A549 (cell line): ENCODE measurements around the gene JAZF1. TPM values are rescaled to one million over a fixed set of nuclear protein-coding genes. Genes with fewer than 3 reads are reported as not detected.

Experiments used
- ATAC-seq, 2 experiments: fragments of 200-7000 bp in 1 of 2; fragments of >200 bp in 1 of 2; cut with Nextera tagmentation in 1 of 2; cut with Tn5 transposase in 1 of 2; 3 replicates each; pipeline versions ENCODE4 v1.8.0 to v1.9.1; 2018 to 2020; ENCODE audit warnings: mild to moderate bottlenecking in 1 of 2, moderate library complexity in 1 of 2
- CTCF ChIA-PET: fragments of 300-600 bp; sonication (Branson Sonifier 250); formaldehyde crosslinking; extraction: SDS; loops from one replicate; lab custom pipeline; 2021; ENCODE audit warnings: antibody characterized with exemption, inconsistent platforms; lab: Yijun Ruan, JAX
- POLR2A ChIA-PET: fragments of 350-600 bp; formaldehyde crosslinking; extraction: SDS; loops from one replicate; lab custom pipeline; 2021; ENCODE audit warnings: antibody characterized with exemption, inconsistent platforms; lab: Yijun Ruan, JAX
- DNase-seq, 2 experiments: peaks; one replicate each; pipeline versions ENCODE4 v3.0.0 to v3.0.0-alpha.2; 2011 to 2016; ENCODE audit warnings: low read depth in 1 of 2, low spot score in 1 of 2
- FAIRE-seq: peaks from 2 replicates; lab custom pipeline; 2011; peaks lifted over from hg19 to GRCh38; lab: Jason Lieb, UNC
- H3K27ac ChIP-seq, 2 experiments: fragments of >200 bp; sonication (Bioruptor Twin); formaldehyde crosslinking; 3 replicates each; pipeline ENCODE4 v1.5.1; 2016 to 2017
- H3K4me1 ChIP-seq: fragments of >200 bp; sonication (Bioruptor Twin); formaldehyde crosslinking; 3 replicates; pipeline ENCODE4 v1.6.1; 2016
- H3K4me2 ChIP-seq: fragments of >200 bp; sonication (Bioruptor Twin); formaldehyde crosslinking; 3 replicates; pipeline ENCODE4 v1.6.1; 2016
- H3K4me3 ChIP-seq: fragments of >200 bp; sonication (Bioruptor Twin); formaldehyde crosslinking; 3 replicates; pipeline ENCODE4 v1.5.1; 2016
- H3K9me3 ChIP-seq: fragments of >200 bp; sonication (Bioruptor Twin); formaldehyde crosslinking; 3 replicates; pipeline ENCODE4 v1.6.1; 2016
- CHD2 ChIP-seq: fragments of 150-350 bp; IDR thresholded peaks from 2 replicates; pipeline ENCODE4 v1.6.1; 2014; ENCODE audit warnings: low read length; ENCODE audit not compliant: partially characterized antibody
- CHD4 ChIP-seq: fragments of 200-600 bp; sonication (generic); IDR thresholded peaks from 2 replicates; pipeline ENCODE4 v1.6.1; 2016; ENCODE audit warnings: antibody characterized with exemption, mild to moderate bottlenecking, borderline replicate concordance
- EHF ChIP-seq: fragments of 250-450 bp; sonication (Bioruptor Pico); IDR thresholded peaks from 2 replicates; pipeline ENCODE4 v1.5.0; 2020; ENCODE audit warnings: mild to moderate bottlenecking
- EHMT2 ChIP-seq: fragments of 200-600 bp; sonication (generic); IDR thresholded peaks from 2 replicates; pipeline ENCODE4 v1.6.1; 2016; ENCODE audit warnings: antibody characterized with exemption, low read depth, mild to moderate bottlenecking, moderate library complexity
- FOSB ChIP-seq: fragments of 250-450 bp; sonication (Bioruptor Pico); IDR thresholded peaks from 2 replicates; pipeline ENCODE4 v1.5.0; 2020; ENCODE audit warnings: mild to moderate bottlenecking, moderate library complexity
- FOSL2 ChIP-seq, 2 experiments: fragments of 450-650 bp in 1 of 2; fragments of >200 bp in 1 of 2; sonication (Bioruptor Twin) in 1 of 2; formaldehyde crosslinking; IDR thresholded peaks; 2 replicates each; pipeline versions ENCODE4 v1.5.0 to v1.6.1; 2016 to 2020; ENCODE audit warnings: mild to moderate bottlenecking in 1 of 2, moderate library complexity in 1 of 2
- FOXS1 ChIP-seq: fragments of 250-450 bp; sonication (Bioruptor Pico); IDR thresholded peaks from 2 replicates; pipeline ENCODE4 v1.5.0; 2020; ENCODE audit warnings: mild to moderate bottlenecking, moderate library complexity
- GATA3 ChIP-seq: IDR thresholded peaks from 2 replicates; pipeline ENCODE4 v1.6.1; 2012; ENCODE audit warnings: borderline replicate concordance
- HDAC2 ChIP-seq: fragments of 200-600 bp; sonication (generic); IDR thresholded peaks from 2 replicates; pipeline ENCODE4 v1.6.1; 2016
- HES2 ChIP-seq: fragments of >200 bp; sonication (Bioruptor Twin); formaldehyde crosslinking; IDR thresholded peaks from 2 replicates; pipeline ENCODE4 v1.6.1; 2016
- HMGXB4 ChIP-seq: fragments of 250-450 bp; sonication (Bioruptor Pico); IDR thresholded peaks from 2 replicates; pipeline ENCODE4 v1.5.0; 2021; ENCODE audit warnings: mild to moderate bottlenecking, moderate library complexity, borderline replicate concordance
- KDM1A ChIP-seq: fragments of 200-600 bp; sonication (generic); IDR thresholded peaks from 2 replicates; pipeline ENCODE4 v1.6.1; 2016; ENCODE audit warnings: low read depth, mild to moderate bottlenecking
- KDM5A ChIP-seq: fragments of 200-600 bp; sonication (generic); IDR thresholded peaks from 2 replicates; pipeline ENCODE4 v1.6.1; 2016; ENCODE audit warnings: antibody characterized with exemption, mild to moderate bottlenecking
- MAFK ChIP-seq: fragments of 450-650 bp; IDR thresholded peaks from 2 replicates; pipeline ENCODE4 v1.6.1; 2014; ENCODE audit not compliant: partially characterized antibody
- NFE2L2 ChIP-seq: fragments of 150-350 bp; conservative IDR thresholded peaks from 2 replicates; pipeline ENCODE4 v1.6.1; 2014; ENCODE audit warnings: low read length
- NPAS2 ChIP-seq: fragments of 250-450 bp; sonication (Bioruptor Pico); IDR thresholded peaks from 2 replicates; pipeline ENCODE4 v1.8.0; 2022; ENCODE audit warnings: mild to moderate bottlenecking, moderate library complexity, borderline replicate concordance
- RARB ChIP-seq: fragments of 250-450 bp; sonication (Bioruptor Pico); IDR thresholded peaks from 2 replicates; pipeline ENCODE4 v1.8.0; 2021; ENCODE audit warnings: mild to moderate bottlenecking, moderate library complexity
- RCOR1 ChIP-seq: fragments of 150-350 bp; IDR thresholded peaks from 2 replicates; pipeline ENCODE4 v1.6.1; 2014; ENCODE audit warnings: antibody characterized with exemption, low read length, low read depth
- REST ChIP-seq: fragments of 200-600 bp; sonication (generic); IDR thresholded peaks from 2 replicates; pipeline ENCODE4 v1.6.1; 2016; ENCODE audit warnings: antibody characterized with exemption, mild to moderate bottlenecking, moderate library complexity
- RNF2 ChIP-seq: fragments of 200-600 bp; sonication (generic); IDR thresholded peaks from 2 replicates; pipeline ENCODE4 v1.6.1; 2016; ENCODE audit warnings: low read depth, mild to moderate bottlenecking, antibody characterized with exemption, moderate library complexity, borderline replicate concordance
- SREBF2 ChIP-seq: fragments of 450-650 bp; IDR thresholded peaks from 2 replicates; pipeline ENCODE4 v1.6.1; 2014; ENCODE audit warnings: mild to moderate bottlenecking, moderate library complexity
- TFCP2L1 ChIP-seq: fragments of 250-450 bp; sonication (Bioruptor Pico); IDR thresholded peaks from 2 replicates; pipeline ENCODE4 v1.5.0; 2021; ENCODE audit warnings: mild to moderate bottlenecking
- TP53 ChIP-seq: fragments of 250-450 bp; sonication (Bioruptor Pico); IDR thresholded peaks from 2 replicates; pipeline ENCODE4 v1.5.0; 2021; ENCODE audit warnings: mild to moderate bottlenecking, moderate library complexity
- ZFP36 ChIP-seq: fragments of 450-650 bp; IDR thresholded peaks from 2 replicates; pipeline ENCODE4 v1.6.1; 2014; ENCODE audit warnings: borderline replicate concordance; ENCODE audit not compliant: partially characterized antibody
- WGBS: methylation state at CpG from one replicate; pipeline ENCODE4 v1.1.6; 2017; ENCODE audit errors: missing lambda C conversion rate; 5-methylcytosine and 5-hydroxymethylcytosine counted together
- polyA plus RNA-seq, 4 experiments: library from polyadenylated mRNA; depleted of rRNA in 3 of 4; stranded (reverse); fragments of >200 nt; fragmentation: RNase III in 1 of 4; extraction: RNeasy Plus Mini Kit Qiagen cat#74134 plus additional on column Dnase treatment in 1 of 4; gene quantifications; 2 replicates in 3 of 4; 3 replicates in 1 of 4; pipeline ENCODE4 v1.2.3, GENCODE V29; 2011 to 2017

Gene JAZF1
- polyA plus RNA-seq, 2 of the 4 experiments (the other 2 are of a cell fraction), result 1.9 to 2.8 TPM

GRCh38 chr7:28177836-28178235 is 2.8 kb downstream of the JAZF1 start:
- FAIRE-seq (no peak), ATAC-seq (no peak)
- 90% methylated on average over 1 of the region's 1 CpG for WGBS
- no peak overlapping the region for H3K27ac ChIP-seq
- no peak overlapping the region for H3K4me2 ChIP-seq
- peaks cover 9% of the 10 kb centered on the region for H3K4me1 ChIP-seq
- no peaks in the 10 kb centered on the region for H3K9me3 ChIP-seq
- POLR2A ChIA-PET, result interaction anchor here (0.7 kb wide), 1 partner anchor 42 kb away, joined by 4 read pairs; no protein-coding TSS in a partner anchor
- H3K4me3 ChIP-seq, result no peak overlapping the region
- TF ChIP-seq CHD4 (no peak), KDM5A (no peak), FOSB (CRISPR knock-in tag) (no peak), HES2 (no peak)
- TF ChIP-seq, all 56 proteins: peak for 0
- no peak for DNase-seq
- CTCF ChIA-PET, result interaction anchor here (0.8 to 1.9 kb wide), 2 partner anchors 8 to 13 kb away, joined by 3 to 4 read pairs; no protein-coding TSS in a partner anchor

GRCh38 chr7:28176645-28177044 is 4.0 kb downstream of the JAZF1 start:
- 82% methylated on average over 2 of the region's 2 CpGs for WGBS
- TF ChIP-seq GATA3, result no peak
- no peak for TF ChIP-seq EHMT2
- Histone ChIP-seq H3K27ac (no peak overlapping the region), H3K4me2 (no peak overlapping the region), H3K9me3 (no peaks in the 10 kb centered on the region), H3K4me1 (peaks cover 9% of the 10 kb centered on the region), H3K4me3 (no peak overlapping the region)
- no peak for FAIRE-seq
- ChIA-PET CTCF (no interaction called here), POLR2A (no interaction called here)
- DNase-seq, result no peak
- ATAC-seq, result no peak

GRCh38 chr7:28176174-28176573 is 4.4 kb downstream of the JAZF1 start:
- Histone ChIP-seq H3K4me2 (no peak overlapping the region), H3K9me3 (no peaks in the 10 kb centered on the region), H3K4me1 (peaks cover 9% of the 10 kb centered on the region), H3K27ac (no peak overlapping the region), H3K4me3 (no peak overlapping the region)
- ATAC-seq (no peak), FAIRE-seq (no peak), DNase-seq (no peak)
- POLR2A ChIA-PET, result no interaction called here
- 87% methylated on average over 4 of the region's 4 CpGs for WGBS
- CTCF ChIA-PET, result no interaction called here
- no peak for TF ChIP-seq HMGXB4 (CRISPR knock-in tag)
- TF ChIP-seq RARB (CRISPR knock-in tag), result no peak
- no peak for TF ChIP-seq REST
- no peak for TF ChIP-seq GATA3
- TF ChIP-seq RNF2, result no peak
- no peak for TF ChIP-seq NFE2L2
- no peak for TF ChIP-seq TFCP2L1 (CRISPR knock-in tag)
- TF ChIP-seq SREBF2, result no peak
- TF ChIP-seq FOXS1 (CRISPR knock-in tag), result no peak
- TF ChIP-seq KDM1A, result no peak
- no peak for TF ChIP-seq TP53
- TF ChIP-seq CHD2, result no peak
- TF ChIP-seq MAFK, result no peak
- no peak for TF ChIP-seq EHF
- no peak for TF ChIP-seq NPAS2
- no peak for TF ChIP-seq ZFP36
- TF ChIP-seq FOSB (CRISPR knock-in tag), result no peak
- TF ChIP-seq HDAC2, result no peak
- no peak for TF ChIP-seq FOSL2 (IDR thresholded peaks at IDR 0.05)
- TF ChIP-seq FOSL2 (CRISPR knock-in tag; IDR thresholded peaks at IDR 0.05), result no peak
- no peak for TF ChIP-seq RCOR1
